Stomach (tissue), 4 donors: ENCODE results near the gene URB1.

Experiments used
- CTCF ChIP-seq, 7 experiments: fragments of 450-650 bp in 4 of 7; fragments of 200-600 bp in 3 of 7; sonication (generic) in 3 of 7; IDR thresholded peaks; one replicate each; pipeline ENCODE4 v1.5.1; 2016 to 2019; ENCODE audit warnings: antibody characterized with exemption in 7 of 7, control low read depth in 2 of 7, mild to moderate bottlenecking in 1 of 7
- POLR2AphosphoS5 ChIP-seq, 3 donors: sonication (generic); formaldehyde crosslinking; IDR thresholded peaks; one replicate each; pipeline ENCODE4 v1.6.1; 2016; ENCODE audit warnings: antibody characterized with exemption in 3 of 3

- TF ChIP-seq CTCF (IDR thresholded peaks at IDR 0.05) (no peak), POLR2AphosphoS5 (IDR thresholded peaks at IDR 0.05) (peak in 1 of 3 donors; percentile 3)
Observed at GRCh38 chr21:32413697-32414578, 21.1 kb upstream of the URB1 start.
